Dermis microvascular lymphatic vessel endothelial cell (primary cell): ENCODE results near the gene SLC43A3. TPM values are rescaled to one million over a fixed set of nuclear protein-coding genes. Genes with fewer than 3 reads are reported as not detected.
A peak's percentile ranks its signal among the peaks of the same experiment; 100 is the strongest.

Experiments used
- DNase-seq, 2 donors: peaks; one replicate each; pipeline versions ENCODE4 v3.0.0 to v3.0.0-alpha.2; 2010; ENCODE audit warnings: low read depth in 2 of 2
- total RNA-seq: library from RNA; depleted of rRNA; stranded (reverse); fragments of >200 nt; gene quantifications from 2 replicates; pipeline ENCODE4 v1.2.1, GENCODE V29; 2014

The SLC43A3 gene
- total RNA-seq, 1 donor from 2014 or later, result 24.4 TPM

- no peak for DNase-seq
Observed at GRCh38 chr11:57430952-57431351, 4.0 kb upstream of the SLC43A3 start.

- DNase-seq, result no peak
Observed at GRCh38 chr11:57429946-57430345, 3.0 kb upstream of the SLC43A3 start.

- no peak for DNase-seq
Observed at GRCh38 chr11:57428643-57429042, 1.7 kb upstream of the SLC43A3 start.

- no peak for DNase-seq
Observed at GRCh38 chr11:57427727-57428082, 784 bp upstream of the SLC43A3 start.

GRCh38 chr11:57426439-57426928, 437 bp downstream of the SLC43A3 start:
- DNase-seq, result peak; percentile 30 to 44

GRCh38 chr11:57425565-57426438, 1.1 kb downstream of the SLC43A3 start:
- peak; percentile 24 to 31 for DNase-seq

- peak; percentile 98 to 99 for DNase-seq
Observed at GRCh38 chr11:57424792-57425564, 1.9 kb downstream of the SLC43A3 start.

- DNase-seq, result no peak
Observed at GRCh38 chr11:57424137-57424791, 2.7 kb downstream of the SLC43A3 start.

GRCh38 chr11:57422669-57423068, 4.3 kb downstream of the SLC43A3 start:
- DNase-seq, result no peak

GRCh38 chr11:57421805-57422204, 5.1 kb downstream of the SLC43A3 start:
- no peak for DNase-seq

- DNase-seq, result no peak
Observed at GRCh38 chr11:57421066-57421465, 5.9 kb downstream of the SLC43A3 start.

- DNase-seq, result no peak
Observed at GRCh38 chr11:57419146-57419545, 7.8 kb downstream of the SLC43A3 start.

GRCh38 chr11:57418131-57418530, 8.8 kb downstream of the SLC43A3 start:
- DNase-seq, result no peak

GRCh38 chr11:57417056-57417455, 9.9 kb downstream of the SLC43A3 start:
- DNase-seq, result no peak

GRCh38 chr11:57416436-57416835, 10.5 kb downstream of the SLC43A3 start:
- peak in 1 of 2 donors; percentile 75 for DNase-seq

GRCh38 chr11:57414612-57415212, 12.2 kb downstream of the SLC43A3 start:
- DNase-seq, result no peak

GRCh38 chr11:57413681-57414080, 13.2 kb downstream of the SLC43A3 start:
- no peak for DNase-seq

GRCh38 chr11:57410287-57410686, 16.6 kb downstream of the SLC43A3 start:
- no peak for DNase-seq

GRCh38 chr11:57409321-57410100, 17.4 kb downstream of the SLC43A3 start:
- no peak for DNase-seq

- DNase-seq, result no peak
Observed at GRCh38 chr11:57408771-57409170, 18.1 kb downstream of the SLC43A3 start.
